NB4 (cell line): ENCODE data around the gene STH.

Source experiments
- DNase-seq: peaks from one replicate; pipeline ENCODE4 v3.0.0; 2010; ENCODE audit warnings: low read depth
- H3K4me3 ChIP-seq: one replicate; pipeline ENCODE4 v1.5.1; 2011; ENCODE audit warnings: mild to moderate bottlenecking, low read depth, low read length, moderate library complexity
- MYC ChIP-seq: IDR thresholded peaks from 2 replicates; pipeline ENCODE4 v1.6.1; 2011; ENCODE audit warnings: low read depth, low read length
- POLR2A ChIP-seq: IDR thresholded peaks from 2 replicates; pipeline ENCODE4 v1.6.1; 2011; ENCODE audit warnings: mild to moderate bottlenecking; ENCODE audit not compliant: insufficient read length; ENCODE audit errors: extremely low read depth
- TF ChIP-seq, protein P1 (sequence below): IDR thresholded peaks from 2 replicates; pipeline ENCODE4 v1.6.1; 2011; ENCODE audit warnings: low read depth, low read length
- TF ChIP-seq, protein P2 (sequence below): IDR thresholded peaks from one replicate; pipeline ENCODE4 v1.5.1; 2012; ENCODE audit warnings: low read depth, low read length

STH gene, protein sequence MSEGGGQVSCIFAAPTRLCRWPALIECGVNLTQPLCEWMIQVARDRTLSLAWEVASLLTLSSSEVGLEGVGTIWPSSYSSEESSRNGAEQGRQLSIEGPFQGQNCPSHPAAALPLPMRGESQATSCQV

DNA sequence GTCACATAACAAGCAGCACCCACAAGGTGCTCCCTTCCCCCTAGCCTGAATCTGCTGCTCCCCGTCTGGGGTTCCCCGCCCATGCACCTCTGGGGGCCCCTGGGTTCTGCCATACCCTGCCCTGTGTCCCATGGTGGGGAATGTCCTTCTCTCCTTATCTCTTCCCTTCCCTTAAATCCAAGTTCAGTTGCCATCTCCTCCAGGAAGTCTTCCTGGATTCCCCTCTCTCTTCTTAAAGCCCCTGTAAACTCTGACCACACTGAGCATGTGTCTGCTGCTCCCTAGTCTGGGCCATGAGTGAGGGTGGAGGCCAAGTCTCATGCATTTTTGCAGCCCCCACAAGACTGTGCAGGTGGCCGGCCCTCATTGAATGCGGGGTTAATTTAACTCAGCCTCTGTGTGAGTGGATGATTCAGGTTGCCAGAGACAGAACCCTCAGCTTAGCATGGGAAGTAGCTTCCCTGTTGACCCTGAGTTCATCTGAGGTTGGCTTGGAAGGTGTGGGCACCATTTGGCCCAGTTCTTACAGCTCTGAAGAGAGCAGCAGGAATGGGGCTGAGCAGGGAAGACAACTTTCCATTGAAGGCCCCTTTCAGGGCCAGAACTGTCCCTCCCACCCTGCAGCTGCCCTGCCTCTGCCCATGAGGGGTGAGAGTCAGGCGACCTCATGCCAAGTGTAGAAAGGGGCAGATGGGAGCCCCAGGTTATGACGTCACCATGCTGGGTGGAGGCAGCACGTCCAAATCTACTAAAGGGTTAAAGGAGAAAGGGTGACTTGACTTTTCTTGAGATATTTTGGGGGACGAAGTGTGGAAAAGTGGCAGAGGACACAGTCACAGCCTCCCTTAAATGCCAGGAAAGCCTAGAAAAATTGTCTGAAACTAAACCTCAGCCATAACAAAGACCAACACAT, at the start of gene STH:
Gene STH (plus strand): TSS at position 264 of the 913 bp plus-strand sequence. CDS start 30 bp downstream, at position 294.
- no peak within 1 kb of the TSS for H3K4me3 ChIP-seq
- TF ChIP-seq, protein P1, sequence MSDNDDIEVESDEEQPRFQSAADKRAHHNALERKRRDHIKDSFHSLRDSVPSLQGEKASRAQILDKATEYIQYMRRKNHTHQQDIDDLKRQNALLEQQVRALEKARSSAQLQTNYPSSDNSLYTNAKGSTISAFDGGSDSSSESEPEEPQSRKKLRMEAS = no peak
- TF ChIP-seq MYC = no peak
- TF ChIP-seq, protein P2, sequence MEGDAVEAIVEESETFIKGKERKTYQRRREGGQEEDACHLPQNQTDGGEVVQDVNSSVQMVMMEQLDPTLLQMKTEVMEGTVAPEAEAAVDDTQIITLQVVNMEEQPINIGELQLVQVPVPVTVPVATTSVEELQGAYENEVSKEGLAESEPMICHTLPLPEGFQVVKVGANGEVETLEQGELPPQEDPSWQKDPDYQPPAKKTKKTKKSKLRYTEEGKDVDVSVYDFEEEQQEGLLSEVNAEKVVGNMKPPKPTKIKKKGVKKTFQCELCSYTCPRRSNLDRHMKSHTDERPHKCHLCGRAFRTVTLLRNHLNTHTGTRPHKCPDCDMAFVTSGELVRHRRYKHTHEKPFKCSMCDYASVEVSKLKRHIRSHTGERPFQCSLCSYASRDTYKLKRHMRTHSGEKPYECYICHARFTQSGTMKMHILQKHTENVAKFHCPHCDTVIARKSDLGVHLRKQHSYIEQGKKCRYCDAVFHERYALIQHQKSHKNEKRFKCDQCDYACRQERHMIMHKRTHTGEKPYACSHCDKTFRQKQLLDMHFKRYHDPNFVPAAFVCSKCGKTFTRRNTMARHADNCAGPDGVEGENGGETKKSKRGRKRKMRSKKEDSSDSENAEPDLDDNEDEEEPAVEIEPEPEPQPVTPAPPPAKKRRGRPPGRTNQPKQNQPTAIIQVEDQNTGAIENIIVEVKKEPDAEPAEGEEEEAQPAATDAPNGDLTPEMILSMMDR = no peak
- TF ChIP-seq POLR2A = no peak
- DNase-seq = no peak

DNA sequence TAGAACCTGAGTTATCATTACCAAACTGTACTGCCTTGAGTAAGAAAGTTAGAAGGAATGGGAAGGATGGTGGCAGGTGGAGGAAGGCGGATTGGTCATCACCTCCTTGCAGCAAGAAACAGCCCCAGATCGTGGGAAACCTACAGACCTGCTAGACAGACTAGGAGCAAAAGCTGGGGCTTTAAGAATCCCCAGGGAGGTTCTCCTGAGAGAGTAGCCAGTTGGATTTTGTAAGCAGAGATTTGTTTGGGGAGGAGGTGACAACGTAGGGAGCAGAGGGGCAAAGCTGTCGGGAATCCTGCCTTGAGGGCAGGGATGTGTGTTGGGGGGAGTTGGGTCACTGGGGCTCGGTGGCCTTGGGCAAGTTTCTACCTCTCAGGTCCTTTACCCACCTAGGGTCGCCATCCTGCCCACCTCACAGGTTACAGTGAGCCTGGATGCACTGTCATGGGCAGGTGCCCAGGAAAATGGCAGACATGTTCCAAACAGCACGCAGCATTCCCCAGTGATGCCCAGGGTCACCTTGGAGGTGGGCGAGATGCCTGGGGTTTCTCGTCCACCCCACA, 49.2 kb upstream of the STH start:
- TF ChIP-seq POLR2A (no peak), MYC (no peak)
- TF ChIP-seq, protein P1 = no peak
- TF ChIP-seq, protein P2 = no peak
- no peak overlapping the region for H3K4me3 ChIP-seq
- no peak for DNase-seq

DNA sequence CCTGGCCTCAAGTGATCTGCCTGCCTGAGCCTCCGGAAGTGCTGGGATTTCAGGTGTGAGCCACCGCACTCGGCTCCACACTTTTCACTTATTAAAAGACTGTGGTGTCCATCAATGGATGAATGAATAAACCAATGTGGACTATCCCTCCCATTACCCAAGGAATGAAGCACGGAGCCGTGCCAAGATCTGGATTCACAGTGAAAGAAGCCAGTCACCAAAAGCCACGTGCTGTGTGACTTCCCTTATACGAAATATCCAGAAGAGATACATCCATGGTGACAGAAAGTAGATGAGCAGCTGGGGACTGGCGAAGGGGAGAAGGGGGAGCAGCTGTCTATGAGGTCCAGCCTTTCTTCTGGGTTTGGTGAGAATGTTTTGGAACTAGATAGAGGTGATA, 48.2 kb upstream of the STH start:
- DNase-seq = no peak
- H3K4me3 ChIP-seq = no peak overlapping the region
- TF ChIP-seq, protein P1 = no peak
- TF ChIP-seq, protein P2 = no peak
- no peak for TF ChIP-seq POLR2A
- no peak for TF ChIP-seq MYC

DNA sequence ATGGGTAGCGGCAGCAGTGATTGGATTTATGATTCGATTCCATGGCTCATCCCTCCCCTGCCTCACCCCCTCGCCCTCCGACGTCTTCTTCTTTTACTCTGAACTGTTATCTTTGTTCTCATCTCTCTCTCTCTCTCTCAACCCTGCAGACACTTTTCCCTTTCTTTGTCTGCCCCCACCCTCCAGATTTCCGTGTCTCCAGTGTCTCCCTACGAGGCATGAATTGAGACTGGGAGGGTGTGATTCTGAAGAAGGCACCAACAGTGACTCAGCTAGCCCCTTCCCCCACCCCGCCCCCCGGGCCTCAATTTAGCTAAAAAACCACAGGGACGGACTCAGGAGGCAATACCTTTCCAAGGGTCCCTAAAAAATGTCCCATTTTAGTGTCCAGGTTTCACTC, 47.6 kb upstream of the STH start:
- DNase-seq = no peak
- H3K4me3 ChIP-seq = no peak overlapping the region
- TF ChIP-seq, protein P1 = no peak
- no peak for TF ChIP-seq MYC
- no peak for TF ChIP-seq POLR2A
- TF ChIP-seq, protein P2 = no peak

DNA sequence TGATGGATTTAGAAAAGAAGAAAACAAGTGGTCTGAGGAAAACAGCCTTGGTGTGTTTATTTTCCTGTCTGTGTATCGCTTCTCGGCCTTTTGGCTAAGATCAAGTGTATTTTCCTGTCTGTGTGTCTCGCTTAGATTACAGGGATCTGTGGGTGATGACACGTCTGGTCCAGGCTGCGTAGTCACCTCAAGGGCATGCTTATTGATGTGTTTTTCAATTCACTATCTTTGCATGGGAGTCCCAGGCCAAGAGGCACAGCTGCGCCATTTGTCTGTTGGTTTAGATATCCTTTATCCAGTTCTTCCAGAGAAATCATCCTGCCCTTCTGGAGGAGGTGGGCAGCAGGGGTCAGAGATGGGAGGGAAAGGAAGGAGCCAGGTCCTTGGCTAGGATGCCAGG, 47.1 kb upstream of the STH start:
- TF ChIP-seq, protein P1 = no peak
- TF ChIP-seq MYC (no peak), POLR2A (no peak)
- TF ChIP-seq, protein P2 = no peak
- no peak overlapping the region for H3K4me3 ChIP-seq
- DNase-seq = no peak
